HEK293T (cell line): ENCODE results near the gene SLC38A1.

Source experiments
- ELF4 ChIP-seq: fragments of 450-650 bp; IDR thresholded peaks from 2 replicates; pipeline ENCODE4 v1.6.1; 2017; ENCODE audit warnings: antibody characterized with exemption
- FOXK2 ChIP-seq: fragments of 450-650 bp; IDR thresholded peaks from 2 replicates; pipeline ENCODE4 v1.6.1; 2016; ENCODE audit warnings: mild to moderate bottlenecking
- FOXM1 ChIP-seq: fragments of 450-650 bp; IDR thresholded peaks from 2 replicates; pipeline ENCODE4 v1.6.1; 2017; ENCODE audit warnings: mild to moderate bottlenecking, borderline replicate concordance
- HDGF ChIP-seq: fragments of 450-650 bp; IDR thresholded peaks from 2 replicates; pipeline ENCODE4 v1.6.1; 2017; ENCODE audit warnings: antibody characterized with exemption, borderline replicate concordance
- LEF1 ChIP-seq: fragments of 450-650 bp; IDR thresholded peaks from 2 replicates; pipeline ENCODE4 v1.6.1; 2017; ENCODE audit warnings: mild to moderate bottlenecking, borderline replicate concordance
- ZNF384 ChIP-seq: fragments of 450-650 bp; IDR thresholded peaks from 2 replicates; pipeline ENCODE4 v1.6.1; 2016
- TF ChIP-seq, protein P1 (sequence below): fragments of 450-650 bp; IDR thresholded peaks from 2 replicates; pipeline ENCODE4 v1.6.1; 2016

DNA sequence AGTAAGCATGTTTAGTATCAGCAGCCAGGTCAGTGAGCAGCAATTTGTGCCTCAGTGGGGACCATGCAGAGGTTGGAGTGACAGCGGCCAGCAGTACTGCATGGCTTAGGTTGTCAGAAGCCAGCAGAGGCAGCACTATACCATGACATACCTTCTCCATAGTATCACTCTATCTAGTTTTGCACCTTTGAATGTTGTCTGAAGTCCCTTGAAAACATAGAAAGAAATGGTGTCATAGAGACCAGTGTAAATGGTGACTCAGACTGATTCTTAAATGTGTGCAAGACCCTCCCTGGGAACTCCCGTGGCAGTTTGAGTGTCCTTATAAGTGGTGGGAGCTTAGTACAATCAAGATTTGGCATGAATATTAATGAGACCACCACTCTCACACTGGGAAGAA lies 124.4 kb downstream of the SLC38A1 start:
- TF ChIP-seq FOXM1 = no peak
- TF ChIP-seq, protein P1, sequence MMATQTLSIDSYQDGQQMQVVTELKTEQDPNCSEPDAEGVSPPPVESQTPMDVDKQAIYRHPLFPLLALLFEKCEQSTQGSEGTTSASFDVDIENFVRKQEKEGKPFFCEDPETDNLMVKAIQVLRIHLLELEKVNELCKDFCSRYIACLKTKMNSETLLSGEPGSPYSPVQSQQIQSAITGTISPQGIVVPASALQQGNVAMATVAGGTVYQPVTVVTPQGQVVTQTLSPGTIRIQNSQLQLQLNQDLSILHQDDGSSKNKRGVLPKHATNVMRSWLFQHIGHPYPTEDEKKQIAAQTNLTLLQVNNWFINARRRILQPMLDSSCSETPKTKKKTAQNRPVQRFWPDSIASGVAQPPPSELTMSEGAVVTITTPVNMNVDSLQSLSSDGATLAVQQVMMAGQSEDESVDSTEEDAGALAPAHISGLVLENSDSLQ = no peak
- TF ChIP-seq LEF1 = no peak
- no peak for TF ChIP-seq ELF4
- no peak for TF ChIP-seq ZNF384
- TF ChIP-seq FOXK2 = no peak
- TF ChIP-seq HDGF = no peak
